ENCODE data around the gene SERGEF. TPM values are rescaled to one million over a fixed set of nuclear protein-coding genes. Genes with fewer than 3 reads are reported as not detected.

SERGEF gene
- total and polyA plus RNA-seq, 4 donors, result 12.0 to 17.9 (median 13.4) TPM

GRCh38 chr11:17775035-17775348 is 237.9 kb downstream of the SERGEF start:
- no peak for DNase-seq (ENCODE audit: low spot score)
- no peak overlapping the region for H3K4me3 ChIP-seq (ENCODE audit: low read depth in 1 of 3, low read length in 3 of 3)
- H3K27me3 ChIP-seq (ENCODE audit: control insufficient read depth in 4 of 4, insufficient read depth in 4 of 4, low read length in 3 of 4), result no peaks in the 10 kb centered on the region
- H3K9ac ChIP-seq (ENCODE audit: low read depth in 1 of 2, low read length in 2 of 2), result no peak overlapping the region
- TF ChIP-seq EGR1 (IDR thresholded peaks at IDR 0.05; ENCODE audit: low read depth in 2 of 2), result no peak
- TF ChIP-seq YY1 (IDR thresholded peaks at IDR 0.05), result no peak
- TF ChIP-seq HNF4A (conservative IDR thresholded peaks at IDR 0.05), result no peak
- TF ChIP-seq FOXA2 (IDR thresholded peaks at IDR 0.05), result no peak
- TF ChIP-seq, protein P1, sequence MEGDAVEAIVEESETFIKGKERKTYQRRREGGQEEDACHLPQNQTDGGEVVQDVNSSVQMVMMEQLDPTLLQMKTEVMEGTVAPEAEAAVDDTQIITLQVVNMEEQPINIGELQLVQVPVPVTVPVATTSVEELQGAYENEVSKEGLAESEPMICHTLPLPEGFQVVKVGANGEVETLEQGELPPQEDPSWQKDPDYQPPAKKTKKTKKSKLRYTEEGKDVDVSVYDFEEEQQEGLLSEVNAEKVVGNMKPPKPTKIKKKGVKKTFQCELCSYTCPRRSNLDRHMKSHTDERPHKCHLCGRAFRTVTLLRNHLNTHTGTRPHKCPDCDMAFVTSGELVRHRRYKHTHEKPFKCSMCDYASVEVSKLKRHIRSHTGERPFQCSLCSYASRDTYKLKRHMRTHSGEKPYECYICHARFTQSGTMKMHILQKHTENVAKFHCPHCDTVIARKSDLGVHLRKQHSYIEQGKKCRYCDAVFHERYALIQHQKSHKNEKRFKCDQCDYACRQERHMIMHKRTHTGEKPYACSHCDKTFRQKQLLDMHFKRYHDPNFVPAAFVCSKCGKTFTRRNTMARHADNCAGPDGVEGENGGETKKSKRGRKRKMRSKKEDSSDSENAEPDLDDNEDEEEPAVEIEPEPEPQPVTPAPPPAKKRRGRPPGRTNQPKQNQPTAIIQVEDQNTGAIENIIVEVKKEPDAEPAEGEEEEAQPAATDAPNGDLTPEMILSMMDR (IDR thresholded peaks at IDR 0.05; ENCODE audit: low read depth, low read length, missing input control), result no peak
- no peak for TF ChIP-seq NR2F2 (IDR thresholded peaks at IDR 0.05)
- TF ChIP-seq, protein P2, sequence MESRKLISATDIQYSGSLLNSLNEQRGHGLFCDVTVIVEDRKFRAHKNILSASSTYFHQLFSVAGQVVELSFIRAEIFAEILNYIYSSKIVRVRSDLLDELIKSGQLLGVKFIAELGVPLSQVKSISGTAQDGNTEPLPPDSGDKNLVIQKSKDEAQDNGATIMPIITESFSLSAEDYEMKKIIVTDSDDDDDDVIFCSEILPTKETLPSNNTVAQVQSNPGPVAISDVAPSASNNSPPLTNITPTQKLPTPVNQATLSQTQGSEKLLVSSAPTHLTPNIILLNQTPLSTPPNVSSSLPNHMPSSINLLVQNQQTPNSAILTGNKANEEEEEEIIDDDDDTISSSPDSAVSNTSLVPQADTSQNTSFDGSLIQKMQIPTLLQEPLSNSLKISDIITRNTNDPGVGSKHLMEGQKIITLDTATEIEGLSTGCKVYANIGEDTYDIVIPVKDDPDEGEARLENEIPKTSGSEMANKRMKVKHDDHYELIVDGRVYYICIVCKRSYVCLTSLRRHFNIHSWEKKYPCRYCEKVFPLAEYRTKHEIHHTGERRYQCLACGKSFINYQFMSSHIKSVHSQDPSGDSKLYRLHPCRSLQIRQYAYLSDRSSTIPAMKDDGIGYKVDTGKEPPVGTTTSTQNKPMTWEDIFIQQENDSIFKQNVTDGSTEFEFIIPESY (IDR thresholded peaks at IDR 0.05), result no peak
- TF ChIP-seq HNF4G (IDR thresholded peaks at IDR 0.05), result no peak
- TF ChIP-seq MAX (IDR thresholded peaks at IDR 0.05), result no peak
- no peak for TF ChIP-seq JUND (IDR thresholded peaks at IDR 0.05)
- TF ChIP-seq RXRA (IDR thresholded peaks at IDR 0.05), result no peak
- H3K4me1 ChIP-seq (ENCODE audit: control insufficient read depth in 4 of 4, insufficient read depth in 4 of 4, low read length in 3 of 4), result peaks cover 3 to 10% (median 9%) of the 10 kb centered on the region in 4 donors
- no peak overlapping the region for H3K27ac ChIP-seq (ENCODE audit: low read depth in 1 of 2, low read length in 2 of 2)
- WGBS, result 96% methylated on average over 3 of the region's 3 CpGs
- no peaks in the 10 kb centered on the region for H3K36me3 ChIP-seq (ENCODE audit: control insufficient read depth in 4 of 4, insufficient read depth in 3 of 4, low read depth in 1 of 4, low read length in 3 of 4)
- H3K9me3 ChIP-seq (ENCODE audit: control insufficient read depth in 4 of 4, low read length in 3 of 4), result no peaks in the 10 kb centered on the region

DNA sequence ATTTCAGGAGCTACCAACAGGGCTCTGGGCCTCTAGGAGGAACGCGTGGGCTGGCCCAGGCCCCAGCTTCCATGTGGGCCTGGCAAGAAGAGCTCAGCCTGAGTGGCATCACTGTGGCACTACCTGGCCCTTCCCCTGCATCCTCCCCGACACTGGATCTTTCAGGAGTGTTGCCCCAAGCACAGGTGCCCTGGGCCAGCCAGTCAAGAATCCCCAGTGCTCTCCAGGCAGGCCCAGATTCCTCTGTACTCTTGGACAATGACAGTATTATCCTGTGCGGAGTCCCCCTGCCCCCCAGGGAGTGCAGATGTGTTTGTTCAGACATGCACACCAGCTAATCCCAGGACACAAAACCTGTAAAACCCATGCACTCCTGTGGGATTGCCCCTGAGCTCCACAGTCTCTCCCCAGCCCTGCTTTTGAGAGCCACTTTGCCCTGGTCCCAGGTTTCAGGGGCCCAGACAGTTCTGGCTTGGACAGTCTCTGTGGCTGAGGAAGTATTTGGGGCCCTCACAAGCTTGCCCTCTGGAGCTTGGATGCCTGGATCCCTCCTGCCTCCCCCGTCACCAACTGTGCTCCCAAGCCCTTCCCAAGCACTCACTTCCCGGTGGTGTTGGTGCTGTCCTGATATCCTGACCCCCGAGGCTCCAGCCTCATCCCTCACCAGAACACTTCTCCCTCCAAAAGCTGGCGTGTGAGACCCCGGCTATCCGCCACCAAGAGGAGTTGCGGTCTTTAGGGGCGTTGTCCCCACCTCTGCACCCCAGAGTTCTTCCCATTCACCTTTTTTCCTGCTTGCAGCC is 238.4 kb downstream of the SERGEF start:
- no peak for DNase-seq (ENCODE audit: low spot score)
- Histone ChIP-seq H3K27ac (ENCODE audit: low read depth in 1 of 2, low read length in 2 of 2) (no peak overlapping the region), H3K36me3 (ENCODE audit: control insufficient read depth in 4 of 4, insufficient read depth in 3 of 4, low read depth in 1 of 4, low read length in 3 of 4) (no peaks in the 10 kb centered on the region), H3K27me3 (ENCODE audit: control insufficient read depth in 4 of 4, insufficient read depth in 4 of 4, low read length in 3 of 4) (no peaks in the 10 kb centered on the region), H3K4me1 (ENCODE audit: control insufficient read depth in 4 of 4, insufficient read depth in 4 of 4, low read length in 3 of 4) (peaks cover 3 to 15% (median 13%) of the 10 kb centered on the region in 4 donors), H3K9me3 (ENCODE audit: control insufficient read depth in 4 of 4, low read length in 3 of 4) (no peaks in the 10 kb centered on the region), H3K9ac (ENCODE audit: low read depth in 1 of 2, low read length in 2 of 2) (no peak overlapping the region), H3K4me3 (ENCODE audit: low read depth in 1 of 3, low read length in 3 of 3) (no peak overlapping the region)
- TF ChIP-seq GABPA (IDR thresholded peaks at IDR 0.05 in 1 of 2, conservative IDR thresholded peaks at IDR 0.05 in 1 of 2) (no peak), RXRA (IDR thresholded peaks at IDR 0.05) (no peak), JUND (IDR thresholded peaks at IDR 0.05) (no peak), HNF4G (IDR thresholded peaks at IDR 0.05) (no peak), FOXA1 (IDR thresholded peaks at IDR 0.05) (no peak), HNF4A (conservative IDR thresholded peaks at IDR 0.05) (no peak), REST (IDR thresholded peaks at IDR 0.05) (no peak), SP1 (IDR thresholded peaks at IDR 0.05) (no peak)
- TF ChIP-seq, protein P1 (IDR thresholded peaks at IDR 0.05; ENCODE audit: low read depth, low read length, missing input control), result no peak
- TF ChIP-seq, protein P2 (IDR thresholded peaks at IDR 0.05), result no peak
- WGBS, result 92% methylated on average over 12 of the region's 12 CpGs
